ENCODE results near the gene HTATSF1.

Gene HTATSF1, protein sequence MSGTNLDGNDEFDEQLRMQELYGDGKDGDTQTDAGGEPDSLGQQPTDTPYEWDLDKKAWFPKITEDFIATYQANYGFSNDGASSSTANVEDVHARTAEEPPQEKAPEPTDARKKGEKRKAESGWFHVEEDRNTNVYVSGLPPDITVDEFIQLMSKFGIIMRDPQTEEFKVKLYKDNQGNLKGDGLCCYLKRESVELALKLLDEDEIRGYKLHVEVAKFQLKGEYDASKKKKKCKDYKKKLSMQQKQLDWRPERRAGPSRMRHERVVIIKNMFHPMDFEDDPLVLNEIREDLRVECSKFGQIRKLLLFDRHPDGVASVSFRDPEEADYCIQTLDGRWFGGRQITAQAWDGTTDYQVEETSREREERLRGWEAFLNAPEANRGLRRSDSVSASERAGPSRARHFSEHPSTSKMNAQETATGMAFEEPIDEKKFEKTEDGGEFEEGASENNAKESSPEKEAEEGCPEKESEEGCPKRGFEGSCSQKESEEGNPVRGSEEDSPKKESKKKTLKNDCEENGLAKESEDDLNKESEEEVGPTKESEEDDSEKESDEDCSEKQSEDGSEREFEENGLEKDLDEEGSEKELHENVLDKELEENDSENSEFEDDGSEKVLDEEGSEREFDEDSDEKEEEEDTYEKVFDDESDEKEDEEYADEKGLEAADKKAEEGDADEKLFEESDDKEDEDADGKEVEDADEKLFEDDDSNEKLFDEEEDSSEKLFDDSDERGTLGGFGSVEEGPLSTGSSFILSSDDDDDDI

DNA sequence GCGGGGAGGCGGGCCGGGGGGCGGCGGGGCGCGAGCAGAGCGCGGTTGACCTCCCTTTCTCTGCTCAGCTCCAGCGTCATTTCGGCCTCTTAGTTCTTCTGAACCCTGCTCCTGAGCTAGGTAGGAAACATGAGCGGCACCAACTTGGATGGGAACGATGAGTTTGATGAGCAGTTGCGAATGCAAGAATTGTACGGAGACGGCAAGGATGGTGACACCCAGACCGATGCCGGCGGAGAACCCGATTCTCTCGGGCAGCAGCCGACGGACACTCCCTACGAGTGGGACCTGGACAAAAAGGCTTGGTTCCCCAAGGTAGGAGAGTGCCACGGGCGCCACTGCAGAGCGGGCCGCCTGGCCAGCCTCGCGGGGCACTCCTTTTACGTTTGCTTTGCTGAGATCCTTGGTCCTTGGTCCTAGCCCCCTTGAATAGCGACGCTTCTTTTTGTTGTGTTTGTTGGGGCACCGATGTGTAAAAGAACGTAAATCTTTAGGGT lies at the start of gene HTATSF1:
Gene HTATSF1, plus strand, starts transcription at position 37 of the 497 bp plus-strand sequence. Its CDS starts 93 bp downstream, at position 130.
- no peak for FAIRE-seq

GRCh38 chrX:136447968-136448367 lies 49.4 kb upstream of the HTATSF1 start:
- no peak for FAIRE-seq

DNA sequence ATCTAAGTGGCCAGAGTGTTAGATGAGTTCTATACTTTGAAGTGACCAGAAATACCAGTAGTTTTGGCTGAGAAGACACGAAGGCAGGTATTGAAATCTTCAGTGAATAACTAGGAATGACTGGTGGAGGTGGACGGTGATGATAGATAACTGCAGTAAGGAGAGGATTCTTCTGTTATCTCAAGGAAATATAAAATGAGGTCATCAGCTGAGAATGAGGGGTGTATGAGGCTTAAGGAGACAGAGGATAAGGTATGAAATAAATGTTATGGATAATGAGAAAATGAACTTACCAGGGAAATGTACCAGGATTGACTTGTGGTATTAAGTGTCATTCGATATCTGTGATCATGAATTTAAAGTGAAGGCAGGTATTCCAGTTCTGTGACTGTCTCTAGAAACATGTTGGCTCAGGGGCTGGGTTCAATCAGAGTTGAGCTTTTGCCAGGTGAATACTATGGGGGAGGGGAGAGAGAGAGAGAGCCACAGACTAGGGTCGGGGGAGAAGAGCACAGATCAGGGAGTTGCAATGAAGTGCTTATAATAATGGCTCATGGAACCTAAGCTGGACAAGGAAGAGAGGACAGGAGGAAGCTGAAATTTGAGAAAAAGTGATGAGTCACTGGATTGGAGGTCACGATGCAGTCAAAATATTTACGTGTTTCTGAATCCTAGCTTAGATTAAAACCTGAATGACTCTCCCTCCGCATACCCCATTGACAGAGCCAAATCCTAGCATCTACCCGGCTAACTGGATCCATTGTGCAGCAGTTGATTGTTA lies 47.2 kb upstream of the HTATSF1 start:
- no peak for FAIRE-seq

- FAIRE-seq, result no peak
Measured at GRCh38 chrX:136452614-136453013, 44.8 kb upstream of the HTATSF1 start.

- no peak for FAIRE-seq
Measured at GRCh38 chrX:136453114-136453513, 44.3 kb upstream of the HTATSF1 start.

DNA sequence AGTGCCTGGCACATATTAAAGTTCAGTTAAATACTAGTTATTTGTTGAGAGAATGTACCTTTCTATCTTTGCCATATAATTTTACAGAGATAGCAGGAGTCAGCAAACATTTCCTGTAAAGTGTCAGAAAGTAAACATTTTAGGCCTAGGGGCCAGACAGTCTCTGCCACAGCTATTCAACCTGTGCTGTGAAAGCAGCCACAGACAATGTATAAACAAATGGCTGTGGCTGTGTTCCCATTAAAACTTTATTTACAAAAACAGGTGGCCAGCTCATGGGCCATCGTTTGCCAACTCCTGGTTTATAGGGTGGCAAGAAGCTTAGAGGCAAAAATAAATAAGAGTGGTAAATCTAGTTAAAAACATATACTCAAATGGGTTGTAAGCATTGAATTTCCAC lies 43.6 kb upstream of the HTATSF1 start:
- FAIRE-seq, result no peak

GRCh38 chrX:136456133-136456532 lies 41.3 kb upstream of the HTATSF1 start:
- no peak for FAIRE-seq

DNA sequence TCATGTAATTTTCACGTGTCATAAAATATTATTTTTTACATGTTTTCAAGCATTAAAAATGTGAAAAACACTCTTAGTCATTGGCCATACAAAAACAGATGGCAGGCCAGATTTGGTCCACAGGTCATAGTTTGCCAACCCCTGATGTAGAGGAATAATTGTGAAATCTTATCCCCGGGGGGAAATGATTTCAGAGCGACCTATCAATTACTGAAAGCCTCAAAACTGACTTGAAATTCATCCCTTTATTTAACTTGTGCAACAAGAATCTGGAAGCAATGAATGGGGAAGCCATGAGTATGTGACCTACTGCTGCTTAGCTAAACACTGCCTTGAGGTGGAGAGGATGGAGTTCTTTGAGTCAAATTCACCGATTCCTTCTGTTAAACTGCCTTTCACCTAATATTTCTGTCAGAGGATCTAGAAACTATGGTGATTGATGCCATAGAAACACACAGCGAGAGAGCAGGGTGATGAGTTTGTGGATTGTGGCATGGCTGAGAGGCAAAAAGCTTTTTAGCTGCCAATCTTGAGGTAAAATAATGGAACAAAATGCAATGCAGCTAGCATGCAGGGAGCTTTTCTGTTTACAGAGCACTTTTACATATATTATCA lies 40.0 kb upstream of the HTATSF1 start:
- no peak for FAIRE-seq

- FAIRE-seq, result no peak
Measured at GRCh38 chrX:136464589-136464988, 32.8 kb upstream of the HTATSF1 start.

GRCh38 chrX:136467303-136467702 lies 30.1 kb upstream of the HTATSF1 start:
- FAIRE-seq, result no peak

DNA sequence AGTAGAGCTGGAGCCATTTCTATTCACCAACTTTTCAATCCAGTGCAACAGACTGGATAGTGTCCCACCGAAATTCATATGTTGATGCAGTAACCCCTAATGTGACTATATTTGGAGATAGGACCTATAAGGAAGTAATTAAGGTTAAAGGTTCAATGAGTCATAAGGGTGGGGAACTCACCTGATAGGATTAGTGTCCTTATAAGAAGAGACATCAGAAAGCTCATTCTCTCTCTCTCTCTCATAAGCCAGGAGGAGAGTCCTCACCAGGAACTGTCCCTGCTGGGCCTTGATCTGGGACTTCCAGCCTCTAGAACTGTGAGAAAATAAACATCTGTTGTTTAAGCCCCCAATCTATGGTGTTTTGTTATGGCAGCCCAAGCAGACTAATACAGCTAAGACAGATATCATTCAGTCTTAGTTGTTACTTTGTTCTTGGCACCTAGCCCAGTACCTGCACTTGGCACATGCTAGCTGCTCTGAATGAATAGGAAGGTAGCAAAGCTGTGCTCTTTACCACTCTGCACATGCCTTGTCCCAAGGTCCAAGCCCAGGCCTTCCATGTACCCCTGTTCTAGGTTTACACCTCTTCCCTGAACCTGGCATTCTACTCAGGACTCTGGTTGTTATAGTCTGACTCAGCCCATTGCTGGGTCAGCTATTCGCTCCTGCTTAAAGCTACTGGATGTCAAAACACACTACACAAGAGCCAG lies 28.8 kb upstream of the HTATSF1 start:
- no peak for FAIRE-seq

- FAIRE-seq, result no peak
Measured at GRCh38 chrX:136473663-136474062, 23.7 kb upstream of the HTATSF1 start.

GRCh38 chrX:136475236-136475635 lies 22.2 kb upstream of the HTATSF1 start:
- FAIRE-seq, result no peak

DNA sequence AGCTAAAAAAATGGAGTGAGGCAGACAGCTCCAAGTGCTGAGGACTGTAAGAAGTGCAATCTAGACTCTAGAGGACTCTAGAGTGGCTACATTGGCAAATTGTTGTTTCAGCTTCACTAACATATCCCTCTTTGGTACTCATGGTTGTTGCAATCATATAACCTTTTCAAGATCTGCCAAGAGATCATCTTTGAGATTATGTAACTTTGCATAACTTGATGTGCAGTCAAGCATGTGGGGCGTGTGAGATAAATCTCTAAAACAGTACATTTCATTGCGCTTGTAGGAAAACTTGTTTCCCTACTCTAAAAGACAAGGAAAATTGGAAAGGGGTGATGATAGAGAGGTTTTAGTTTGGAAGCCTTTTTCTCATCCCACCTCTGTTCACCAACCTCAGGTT lies 20.9 kb upstream of the HTATSF1 start:
- no peak for FAIRE-seq

DNA sequence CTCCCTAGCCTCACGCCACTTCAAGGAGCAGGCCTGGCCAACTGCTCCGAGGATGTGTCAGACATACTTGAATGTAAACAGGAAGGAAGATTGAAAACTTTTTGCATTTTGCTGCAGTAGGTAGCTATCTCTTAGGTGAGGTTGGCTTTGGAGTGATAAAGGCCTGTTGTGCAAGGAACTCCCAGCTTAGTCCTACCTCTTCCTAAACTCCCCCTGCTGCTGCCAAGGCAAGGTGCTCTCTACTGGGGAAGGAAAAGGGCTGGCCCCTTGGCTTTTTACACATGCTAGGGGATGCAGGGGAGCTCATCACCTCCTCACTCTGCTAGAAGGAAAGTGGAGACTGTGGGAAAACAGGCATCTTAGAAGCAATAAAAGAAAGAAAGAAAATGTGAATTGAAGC lies 20.4 kb upstream of the HTATSF1 start:
- FAIRE-seq, result no peak

DNA sequence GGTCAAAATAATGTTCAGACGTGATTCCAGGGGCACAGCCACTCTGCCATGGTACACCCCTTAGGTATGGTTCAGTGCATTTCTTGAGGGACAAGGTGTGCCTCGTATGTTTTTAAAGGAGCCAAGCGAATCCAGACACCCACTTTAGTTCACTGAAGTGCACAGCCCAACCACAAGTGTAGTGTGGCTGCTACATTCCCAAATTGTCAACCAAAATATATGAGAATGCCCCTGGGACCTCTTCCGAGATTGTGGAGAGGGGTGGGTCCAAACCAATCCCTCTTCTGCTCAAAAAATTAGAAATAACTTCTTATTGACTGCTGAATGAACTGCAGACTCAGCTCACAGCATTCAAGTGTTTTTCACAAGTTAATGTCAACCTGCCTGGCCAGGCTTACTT lies 17.0 kb upstream of the HTATSF1 start:
- FAIRE-seq, result no peak

GRCh38 chrX:136487647-136488046 lies 9.7 kb upstream of the HTATSF1 start, which contains the start of gene BRS3:
BRS3 (plus strand) TSS chrX:136487947; CDS start chrX:136488115, 168 bp downstream.
- FAIRE-seq, result no peak

GRCh38 chrX:136488706-136489105 lies 8.7 kb upstream of the HTATSF1 start:
- no peak for FAIRE-seq

GRCh38 chrX:136491832-136492231 lies 5.6 kb upstream of the HTATSF1 start:
- FAIRE-seq, result no peak

DNA sequence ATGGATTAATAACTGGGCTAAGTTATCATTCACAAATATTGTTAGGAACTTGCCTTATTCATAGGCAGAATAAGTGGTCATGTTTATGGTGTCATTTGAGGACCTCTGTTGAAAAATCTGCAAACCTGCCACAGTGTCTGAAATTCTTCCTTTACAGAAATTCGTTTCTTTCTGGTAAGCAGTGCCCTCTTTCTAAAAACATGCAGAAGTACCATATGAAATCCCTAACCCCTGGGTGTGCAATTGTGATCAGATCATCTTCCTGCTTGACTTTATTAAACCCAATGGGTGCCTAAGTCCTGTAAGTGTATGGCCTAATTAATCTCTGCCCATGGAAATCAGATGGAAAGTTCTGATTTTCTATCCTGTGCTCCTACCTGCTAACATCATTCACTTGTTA lies 4.4 kb upstream of the HTATSF1 start:
- FAIRE-seq, result no peak

- no peak for FAIRE-seq
Measured at GRCh38 chrX:136495043-136495442, 2.3 kb upstream of the HTATSF1 start.

DNA sequence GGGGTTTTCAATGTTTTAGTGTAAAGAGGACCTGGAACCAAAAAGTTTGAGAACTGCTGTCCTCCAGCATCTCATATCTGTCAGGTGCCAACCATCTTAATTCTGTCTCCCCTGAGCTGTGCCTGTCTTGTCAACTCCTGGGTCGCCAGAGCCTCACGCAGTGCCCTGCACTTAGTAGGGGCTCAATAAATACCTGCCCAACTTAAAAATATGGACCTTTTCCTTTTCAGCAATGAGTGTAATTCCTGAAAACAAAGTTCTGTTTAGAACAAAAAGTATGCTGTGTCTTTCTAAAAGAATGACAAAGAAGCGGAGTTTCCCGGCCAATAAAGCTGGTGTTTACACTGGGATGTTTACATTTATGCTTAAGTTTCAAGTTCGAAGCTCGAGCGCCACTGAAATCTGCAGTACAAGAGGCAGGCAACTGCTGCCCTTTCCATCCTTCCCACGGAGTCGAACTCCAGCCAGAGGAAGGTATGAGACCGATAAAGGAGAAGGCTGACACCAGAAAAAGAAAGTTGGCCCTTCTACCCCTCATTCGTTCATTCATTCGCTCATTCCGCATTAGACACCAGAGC lies 1.1 kb upstream of the HTATSF1 start:
- FAIRE-seq, result no peak

Data from G401.6 (cell line).